Body of pancreas (tissue), 4 donors: ENCODE measurements around the gene MAP4K4.

Experiments
- CTCF ChIP-seq, 7 experiments: fragments of 450-650 bp in 4 of 7; fragments of 200-600 bp in 3 of 7; sonication (generic) in 3 of 7; IDR thresholded peaks; one replicate each; pipeline ENCODE4 v1.5.1; 2016 to 2019; ENCODE audit warnings: antibody characterized with exemption in 7 of 7
- POLR2A ChIP-seq, 3 donors: fragments of 450-650 bp; IDR thresholded peaks; one replicate each; pipeline ENCODE4 v1.6.1; 2016; ENCODE audit warnings: antibody characterized with exemption in 3 of 3, mild to moderate bottlenecking in 2 of 3

GRCh38 chr2:101823347-101823791 lies 125.9 kb downstream of the MAP4K4 start:
- TF ChIP-seq CTCF (IDR thresholded peaks at IDR 0.05) (peak; percentile 33 to 68 (median 62)), POLR2A (IDR thresholded peaks at IDR 0.05) (no peak)
